Natural killer cell (primary cell): ENCODE data around the gene TTC9B. TPM values are rescaled to one million over a fixed set of nuclear protein-coding genes. Genes with fewer than 3 reads are reported as not detected.
A peak's percentile ranks its signal among the peaks of the same experiment; 100 is the strongest.

Experiments used
- ATAC-seq, 3 donors: fragments of 150-1000 bp in 2 of 3; fragments of 200-7000 bp in 1 of 3; cut with Tn5 transposase; 1 replicate in 1 of 3; 2 replicates in 2 of 3; pipeline ENCODE4 v1.10.0; 2021; ENCODE audit warnings: mild to moderate bottlenecking in 2 of 3, moderate library complexity in 2 of 3
- DNase-seq, 2 donors: peaks; one replicate each; pipeline versions ENCODE4 v3.0.0 to v3.0.0-alpha.2; 2013 to 2021; ENCODE audit warnings: mixed read lengths in 1 of 2
- H3K27ac ChIP-seq: one replicate; pipeline ENCODE4 v1.5.1; 2013; ENCODE audit warnings: mild to moderate bottlenecking, low read length
- H3K27me3 ChIP-seq: one replicate; pipeline ENCODE4 v1.6.1; 2013; ENCODE audit warnings: low read length; ENCODE audit not compliant: control insufficient read depth, insufficient read depth
- H3K36me3 ChIP-seq: one replicate; pipeline ENCODE4 v1.6.1; 2013; ENCODE audit warnings: low read length; ENCODE audit not compliant: control insufficient read depth, insufficient read depth
- H3K4me1 ChIP-seq: one replicate; pipeline ENCODE4 v1.6.1; 2013; ENCODE audit warnings: low read length; ENCODE audit not compliant: control insufficient read depth, insufficient read depth
- H3K4me3 ChIP-seq: one replicate; pipeline ENCODE4 v1.5.1; 2013; ENCODE audit warnings: low read length
- H3K9me3 ChIP-seq: one replicate; pipeline ENCODE4 v1.6.1; 2013; ENCODE audit warnings: low read length; ENCODE audit not compliant: control insufficient read depth, insufficient read depth
- H3K27ac Mint-ChIP-seq, 2 donors: one replicate each; pipeline ENCODE4 v1.8.0; 2022; ENCODE audit warnings: mild to moderate bottlenecking in 2 of 2, mixed read lengths in 2 of 2, moderate library complexity in 1 of 2
- H3K27me3 Mint-ChIP-seq, 2 donors: one replicate each; pipeline ENCODE4 v1.8.0; 2022; ENCODE audit warnings: low read depth in 2 of 2, mixed read lengths in 2 of 2
- H3K36me3 Mint-ChIP-seq: one replicate; pipeline ENCODE4 v1.8.0; 2022; ENCODE audit warnings: mixed read lengths
- H3K4me1 Mint-ChIP-seq, 2 donors: one replicate each; pipeline ENCODE4 v1.8.0; 2022; ENCODE audit warnings: mixed read lengths in 2 of 2
- H3K4me3 Mint-ChIP-seq: one replicate; pipeline ENCODE4 v1.8.0; 2022; ENCODE audit warnings: mild to moderate bottlenecking, moderate library complexity, mixed read lengths
- H3K9me3 Mint-ChIP-seq, 2 donors: one replicate each; pipeline ENCODE4 v1.8.0; 2022; ENCODE audit warnings: mixed read lengths in 2 of 2
- CTCF ChIP-seq: fragments of 200-600 bp; IDR thresholded peaks from one replicate; pipeline ENCODE4 v1.8.0; 2022; ENCODE audit warnings: antibody characterized with exemption
- WGBS: methylation state at CpG from one replicate; pipeline ENCODE4 v1.1.7; 2013; ENCODE audit warnings: missing lambda C conversion rate; ENCODE audit not compliant: insufficient coverage; 5-methylcytosine and 5-hydroxymethylcytosine counted together
- intact Hi-C: fragments of 100-400 bp; cut with micrococcal nuclease; formaldehyde crosslinking; loops from one replicate; pipeline ENCODE4 v1.14.2; 2022
- total RNA-seq, 4 donors: library from RNA; stranded (reverse); fragments of 120-200 nt in 1 of 4; gene quantifications; one replicate each; pipeline versions ENCODE4 v1.2.3 to v1.2.4, GENCODE V29; 2013 to 2022

The TTC9B gene
- total RNA-seq, 3 donors from 2014 or later (not counting 1 experiment from before 2014, with no cell fraction given) = not detected

- intact Hi-C loops = no loop called here
- peak in 1 of 3 donors; percentile 19 for ATAC-seq
- no peaks in the 10 kb centered on the region for H3K27me3 ChIP-seq
- DNase-seq = no peak
- H3K4me3 ChIP-seq = no peak overlapping the region
- Mint-ChIP-seq H3K36me3 (no peaks in the 10 kb centered on the region), H3K4me3 (no peak overlapping the region), H3K27ac (no peak overlapping the region), H3K9me3 (no peaks in the 10 kb centered on the region), H3K27me3 (no peaks in the 10 kb centered on the region), H3K4me1 (peaks cover 0 to 8% of the 10 kb centered on the region in 2 donors)
- H3K36me3 ChIP-seq = peaks cover 31% of the 10 kb centered on the region
- 90% methylated on average over 10 of the region's 12 CpGs for WGBS
- H3K9me3 ChIP-seq = no peaks in the 10 kb centered on the region
- TF ChIP-seq CTCF = no peak
- no peak overlapping the region for H3K27ac ChIP-seq
- H3K4me1 ChIP-seq = no peaks in the 10 kb centered on the region
These were observed 14.3 kb upstream of the TTC9B start for GRCh38 chr19:40232479-40232878.

- no peak overlapping the region for H3K4me3 Mint-ChIP-seq
- H3K27me3 Mint-ChIP-seq = peaks cover 1 to 3% of the 10 kb centered on the region in 2 donors
- no peaks in the 10 kb centered on the region for H3K9me3 ChIP-seq
- 91% methylated on average over 15 of the region's 16 CpGs for WGBS
- H3K4me3 ChIP-seq = no peak overlapping the region
- DNase-seq = no peak
- H3K36me3 Mint-ChIP-seq = no peaks in the 10 kb centered on the region
- peaks cover under 1 to 5% of the 10 kb centered on the region in 2 donors for H3K4me1 Mint-ChIP-seq
- no peaks in the 10 kb centered on the region for H3K4me1 ChIP-seq
- no peak for ATAC-seq
- no peaks in the 10 kb centered on the region for H3K9me3 Mint-ChIP-seq
- H3K27ac Mint-ChIP-seq = peak overlapping the region; percentile 21 to 52
- no peak overlapping the region for H3K27ac ChIP-seq
- intact Hi-C loops = no loop called here
- peaks cover 1% of the 10 kb centered on the region for H3K27me3 ChIP-seq
- peaks cover 26% of the 10 kb centered on the region for H3K36me3 ChIP-seq
- TF ChIP-seq CTCF = no peak
These were observed 13.6 kb upstream of the TTC9B start for GRCh38 chr19:40231544-40232424.

DNA sequence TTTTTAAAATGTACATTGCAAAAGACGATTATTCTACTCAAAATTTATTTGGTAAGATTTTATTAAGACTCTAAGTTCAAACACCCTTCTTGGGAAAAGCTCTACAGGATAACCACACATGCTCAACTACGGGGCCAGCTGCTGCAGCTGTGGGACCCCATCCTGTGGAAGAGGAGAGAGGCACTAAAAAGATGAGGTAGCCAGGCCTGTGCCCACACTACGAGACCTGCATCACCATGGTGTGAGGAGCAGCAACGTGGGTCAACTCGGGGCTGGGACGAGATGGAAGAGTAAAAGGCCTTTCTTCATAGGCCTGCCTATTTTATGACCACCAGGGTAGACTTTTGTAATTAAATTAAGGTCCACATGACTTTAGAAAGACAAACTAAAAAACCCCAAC is 12.9 kb upstream of the TTC9B start:
- H3K4me1 ChIP-seq = peaks cover 5% of the 10 kb centered on the region
- Mint-ChIP-seq H3K27ac (peak overlapping the region; percentile 21 to 52), H3K27me3 (peaks cover 7 to 11% of the 10 kb centered on the region in 2 donors), H3K4me1 (peaks cover 7 to 11% of the 10 kb centered on the region in 2 donors), H3K36me3 (no peaks in the 10 kb centered on the region), H3K4me3 (no peak overlapping the region), H3K9me3 (no peaks in the 10 kb centered on the region)
- 91% methylated on average over 5 of the region's 6 CpGs for WGBS
- no peak overlapping the region for H3K27ac ChIP-seq
- no peaks in the 10 kb centered on the region for H3K9me3 ChIP-seq
- ATAC-seq = no peak
- no peak for DNase-seq
- no peak for TF ChIP-seq CTCF
- intact Hi-C loops = no loop called here
- no peak overlapping the region for H3K4me3 ChIP-seq
- peaks cover 7% of the 10 kb centered on the region for H3K27me3 ChIP-seq
- H3K36me3 ChIP-seq = peaks cover 19% of the 10 kb centered on the region
